ENCODE results near the gene CD276. TPM values are rescaled to one million over a fixed set of nuclear protein-coding genes. Genes with fewer than 3 reads are reported as not detected.

The CD276 gene
- total RNA-seq, 2 experiments from 2014 or later, result 3.7 TPM; not detected in 1

GRCh38 chr15:73746883-73747282 is 62.7 kb downstream of the CD276 start:
- Mint-ChIP-seq H3K4me3 (no peak overlapping the region), H3K4me1 (no peaks in the 10 kb centered on the region), H3K36me3 (no peaks in the 10 kb centered on the region), H3K27me3 (peaks cover 34% of the 10 kb centered on the region), H3K27ac (no peak overlapping the region), H3K9me3 (ENCODE audit: low read depth) (no peaks in the 10 kb centered on the region)
- CTCF ChIA-PET, result no interaction called here
- ATAC-seq (no peak), DNase-seq (no peak)

DNA sequence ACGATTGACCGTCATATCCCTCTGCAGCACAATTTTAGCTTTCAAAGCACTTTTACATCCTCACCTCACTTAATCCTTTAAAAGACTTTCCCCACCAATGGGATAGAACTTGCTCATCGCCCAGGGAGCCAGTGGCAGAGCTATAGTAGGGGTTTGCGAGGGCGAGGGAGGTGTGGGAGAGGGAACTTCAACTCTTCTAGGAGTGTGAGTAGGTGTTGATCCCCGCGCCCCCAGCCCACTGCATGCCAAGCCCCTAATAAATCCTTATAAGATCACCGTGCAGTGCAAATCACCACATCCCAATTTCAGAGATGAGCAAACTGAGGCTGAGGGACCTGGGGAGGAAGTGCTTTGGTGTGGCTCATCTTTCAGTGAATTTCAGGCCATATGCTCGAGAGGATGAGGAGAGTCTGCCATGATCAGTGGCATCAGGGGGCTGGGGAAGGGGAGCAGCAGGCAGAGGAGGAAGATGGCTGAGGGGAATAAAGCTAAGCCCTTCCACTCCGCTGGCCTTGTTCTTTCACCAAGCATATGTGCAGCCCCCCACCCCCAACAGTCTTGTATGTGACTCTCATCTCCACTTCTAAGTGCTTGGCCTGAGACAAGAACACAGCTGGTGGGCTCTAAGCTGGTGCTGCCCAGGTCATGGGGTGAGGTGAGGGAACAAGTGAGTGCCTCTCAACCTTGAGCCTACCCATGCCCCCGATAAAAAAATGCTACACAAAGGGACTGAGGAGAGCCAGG is 63.8 kb downstream of the CD276 start:
- peaks cover 34% of the 10 kb centered on the region for H3K27me3 Mint-ChIP-seq
- no peak for ATAC-seq
- H3K36me3 Mint-ChIP-seq, result no peaks in the 10 kb centered on the region
- H3K4me1 Mint-ChIP-seq, result no peaks in the 10 kb centered on the region
- CTCF ChIA-PET, result no interaction called here
- no peak overlapping the region for H3K4me3 Mint-ChIP-seq
- H3K9me3 Mint-ChIP-seq (ENCODE audit: low read depth), result no peaks in the 10 kb centered on the region
- DNase-seq, result no peak
- H3K27ac Mint-ChIP-seq, result no peak overlapping the region

DNA sequence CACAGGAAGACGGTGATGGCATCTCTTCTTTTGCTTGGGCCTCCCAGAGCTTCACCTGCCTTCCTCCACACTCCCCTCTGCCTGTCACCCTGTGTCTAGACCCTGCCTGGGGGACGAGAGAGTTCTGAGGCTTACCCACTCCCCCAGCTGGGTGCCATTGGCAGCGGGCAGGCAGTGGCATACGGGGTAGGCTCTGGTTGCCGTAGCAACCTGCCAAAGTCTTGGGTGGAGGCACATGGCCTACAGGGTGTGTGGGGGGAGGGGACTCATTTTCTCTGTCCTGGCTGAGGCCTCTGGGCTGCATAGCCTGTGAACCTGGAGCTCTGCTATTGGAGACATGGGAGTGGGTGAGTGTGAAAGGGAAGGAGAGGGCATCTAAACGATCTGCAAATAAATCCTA is 64.5 kb downstream of the CD276 start:
- H3K4me3 Mint-ChIP-seq, result no peak overlapping the region
- H3K4me1 Mint-ChIP-seq, result no peaks in the 10 kb centered on the region
- CTCF ChIA-PET, result interaction anchor here (0.5 kb wide), 1 partner anchor 1664 kb away, joined by 3 read pairs; no protein-coding TSS in a partner anchor
- H3K9me3 Mint-ChIP-seq (ENCODE audit: low read depth), result no peaks in the 10 kb centered on the region
- no peak for ATAC-seq
- no peaks in the 10 kb centered on the region for H3K36me3 Mint-ChIP-seq
- no peak overlapping the region for H3K27ac Mint-ChIP-seq
- H3K27me3 Mint-ChIP-seq, result peaks cover 38% of the 10 kb centered on the region
- no peak for DNase-seq

DNA sequence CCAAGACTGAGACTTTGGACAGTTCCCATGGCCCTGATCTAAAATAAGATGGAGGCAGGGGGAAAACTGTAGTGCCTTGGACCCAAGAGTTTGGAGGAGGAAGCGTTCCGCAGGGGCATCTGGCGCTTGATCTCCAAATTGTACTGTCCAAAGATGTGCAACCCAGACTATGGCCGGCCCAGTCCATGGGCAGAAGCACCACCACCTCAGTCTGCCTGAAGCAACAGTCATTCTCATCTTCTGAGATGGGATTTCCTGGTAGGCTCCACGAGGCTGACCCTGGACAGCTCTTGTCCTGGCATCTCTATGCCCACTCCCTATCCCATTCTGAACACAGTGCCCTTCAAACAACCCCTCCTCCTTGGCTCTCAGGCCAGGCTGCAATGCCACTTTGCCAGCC is 65.3 kb downstream of the CD276 start:
- DNase-seq, result no peak
- H3K36me3 Mint-ChIP-seq, result no peaks in the 10 kb centered on the region
- H3K27me3 Mint-ChIP-seq, result peaks cover 46% of the 10 kb centered on the region
- CTCF ChIA-PET, result no interaction called here
- no peaks in the 10 kb centered on the region for H3K4me1 Mint-ChIP-seq
- H3K4me3 Mint-ChIP-seq, result no peak overlapping the region
- H3K9me3 Mint-ChIP-seq (ENCODE audit: low read depth), result no peaks in the 10 kb centered on the region
- no peak overlapping the region for H3K27ac Mint-ChIP-seq
- no peak for ATAC-seq

- Mint-ChIP-seq H3K27me3 (peaks cover 51% of the 10 kb centered on the region), H3K4me1 (no peaks in the 10 kb centered on the region), H3K9me3 (ENCODE audit: low read depth) (no peaks in the 10 kb centered on the region), H3K4me3 (no peak overlapping the region), H3K27ac (no peak overlapping the region), H3K36me3 (no peaks in the 10 kb centered on the region)
- CTCF ChIA-PET, result no interaction called here
- DNase-seq (no peak), ATAC-seq (no peak)
Observed at GRCh38 chr15:73749971-73750370, 65.8 kb downstream of the CD276 start.

DNA sequence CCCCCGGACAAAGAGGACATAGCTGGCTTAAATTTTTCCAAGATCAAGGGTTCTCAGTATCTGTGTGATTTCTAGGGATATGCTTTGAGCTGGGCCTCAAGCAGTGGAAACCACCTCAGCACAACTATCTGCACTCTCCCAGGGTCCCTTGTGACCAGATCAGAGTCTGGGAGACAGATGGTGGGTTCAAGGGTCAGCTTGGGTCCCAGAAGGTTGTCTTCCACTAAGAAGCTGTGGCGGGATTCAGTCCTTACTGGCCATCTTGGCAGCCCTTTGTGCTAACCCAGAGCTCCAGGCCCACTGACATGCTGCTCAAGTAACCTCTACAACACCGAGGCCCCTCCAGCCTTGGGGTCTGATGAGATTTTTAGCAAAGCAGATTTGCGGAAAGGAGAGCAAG is 66.3 kb downstream of the CD276 start:
- ATAC-seq, result no peak
- Mint-ChIP-seq H3K4me3 (no peak overlapping the region), H3K4me1 (no peaks in the 10 kb centered on the region), H3K36me3 (no peaks in the 10 kb centered on the region), H3K27ac (no peak overlapping the region), H3K9me3 (ENCODE audit: low read depth) (no peaks in the 10 kb centered on the region), H3K27me3 (peaks cover 52% of the 10 kb centered on the region)
- DNase-seq, result no peak
- CTCF ChIA-PET, result no interaction called here

DNA sequence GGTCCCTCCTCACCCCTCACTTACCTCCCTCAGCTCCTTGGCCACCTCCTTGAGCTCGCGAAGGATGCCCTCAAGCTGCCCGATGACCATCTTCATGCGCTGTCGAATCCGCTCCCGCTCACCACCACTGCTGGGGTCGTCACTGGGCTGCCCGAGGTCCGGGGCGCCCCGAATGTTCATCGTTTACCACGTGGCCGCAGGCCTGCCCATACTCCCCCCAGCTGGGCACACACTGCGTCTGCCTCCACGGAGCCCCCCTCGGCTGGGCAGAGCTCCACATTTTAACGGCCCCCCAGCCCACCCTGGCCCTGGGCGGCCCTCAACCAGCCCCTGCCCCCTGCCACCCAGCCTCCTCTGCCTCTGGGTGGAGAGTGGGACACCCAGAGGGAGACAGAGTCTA is 66.8 kb downstream of the CD276 start:
- DNase-seq, result no peak
- H3K27me3 Mint-ChIP-seq, result peaks cover 58% of the 10 kb centered on the region

DNA sequence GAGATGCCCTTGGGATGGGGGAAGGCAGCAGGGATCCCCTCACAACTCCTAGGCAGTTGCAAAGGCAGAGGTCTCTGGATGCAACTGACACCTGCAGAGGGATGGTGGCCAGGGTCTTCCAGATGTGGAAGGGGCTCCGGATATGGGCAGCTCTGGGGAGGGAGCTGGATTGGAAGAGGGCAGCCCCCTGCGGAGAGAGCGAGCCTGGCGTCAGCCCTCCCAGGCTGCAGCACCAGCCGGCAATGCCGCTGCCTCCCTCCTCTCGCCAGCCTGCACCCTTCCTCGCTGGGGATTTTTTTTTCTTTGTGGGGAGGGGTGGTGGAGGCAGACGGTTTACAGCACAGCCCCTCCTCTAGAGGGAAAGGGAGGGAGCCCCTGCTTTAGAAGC is 67.3 kb downstream of the CD276 start:
- no peak for ATAC-seq
- Mint-ChIP-seq H3K9me3 (ENCODE audit: low read depth) (no peaks in the 10 kb centered on the region), H3K4me1 (no peaks in the 10 kb centered on the region), H3K36me3 (no peaks in the 10 kb centered on the region), H3K27me3 (peaks cover 58% of the 10 kb centered on the region), H3K4me3 (no peak overlapping the region), H3K27ac (no peak overlapping the region)
- no peak for DNase-seq
- CTCF ChIA-PET, result no interaction called here

More for the DNA sequence above, 66.8 kb downstream of the CD276 start:
- ATAC-seq, result no peak
- Mint-ChIP-seq H3K27ac (no peak overlapping the region), H3K36me3 (no peaks in the 10 kb centered on the region), H3K4me3 (no peak overlapping the region), H3K9me3 (ENCODE audit: low read depth) (no peaks in the 10 kb centered on the region), H3K4me1 (no peaks in the 10 kb centered on the region)
- CTCF ChIA-PET, result no interaction called here

DNA sequence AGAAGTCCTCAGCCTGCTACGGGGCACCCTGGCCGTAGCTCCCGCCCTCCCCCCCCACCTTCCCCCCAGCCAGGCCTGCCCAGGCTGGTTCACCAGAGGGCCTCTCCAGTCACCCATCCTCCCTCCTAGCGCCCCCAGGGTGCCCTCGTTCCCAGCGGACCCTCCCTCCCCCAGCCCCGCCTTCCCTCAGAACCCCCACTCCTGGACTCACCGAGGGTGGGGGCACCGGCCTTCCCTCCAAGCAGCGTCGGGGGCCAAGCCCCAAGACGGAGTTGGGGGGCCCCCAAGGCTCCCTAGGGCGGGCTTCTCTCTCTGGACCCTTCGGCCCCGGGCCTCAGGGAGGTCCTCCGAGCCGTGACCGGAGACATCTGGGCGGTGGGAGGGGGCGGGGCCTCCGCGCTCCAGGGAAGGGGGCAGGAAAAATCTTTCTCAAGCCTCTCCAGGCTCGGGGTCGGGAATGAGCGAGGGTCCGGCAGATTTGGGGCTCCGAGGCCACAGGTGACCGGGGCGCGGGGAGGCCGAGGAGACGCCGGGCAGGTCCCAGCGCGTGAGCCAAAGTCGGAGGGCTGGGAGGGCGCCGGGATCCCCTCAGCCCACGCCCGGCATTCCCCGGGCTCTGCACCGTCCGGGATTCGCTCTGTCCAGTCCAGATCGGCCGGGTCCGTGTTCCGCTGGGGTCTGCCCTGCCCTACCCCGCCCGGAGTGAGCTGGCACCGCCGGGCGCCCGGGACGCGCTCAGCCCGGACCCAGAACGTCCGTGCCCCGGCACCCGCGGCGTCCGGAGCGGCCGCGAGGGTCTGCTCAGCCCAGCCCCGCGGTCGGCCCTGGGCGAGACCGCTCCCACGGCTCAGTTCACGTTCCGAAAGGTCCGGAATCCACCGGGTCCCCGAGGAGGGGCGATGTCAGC is 68.0 kb downstream of the CD276 start:
- CTCF ChIA-PET, result no interaction called here

DNA sequence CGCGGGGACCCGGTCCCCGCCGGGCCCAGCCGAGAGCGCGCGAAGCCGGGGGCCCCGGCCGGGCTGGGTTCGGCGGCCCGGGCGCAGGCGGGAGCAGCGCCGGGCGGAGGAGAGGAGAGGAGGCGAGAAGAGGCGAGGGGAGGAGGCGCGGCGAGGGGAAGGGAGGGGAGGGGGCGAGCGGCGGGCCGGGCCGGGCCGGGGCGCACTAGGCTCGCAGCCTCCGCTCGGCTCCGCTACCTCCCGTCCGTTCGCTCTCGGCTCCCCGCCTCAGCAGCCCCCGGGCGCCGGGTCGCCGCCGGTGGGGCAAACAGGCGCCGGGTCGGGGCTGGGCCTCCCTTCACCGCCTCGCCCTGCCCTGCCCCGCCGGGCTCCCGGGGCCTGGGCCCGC is 68.6 kb downstream of the CD276 start:
- ATAC-seq, result no peak
- DNase-seq, result no peak
- Mint-ChIP-seq H3K4me3 (no peak overlapping the region), H3K9me3 (ENCODE audit: low read depth) (no peaks in the 10 kb centered on the region), H3K27ac (no peak overlapping the region), H3K4me1 (no peaks in the 10 kb centered on the region), H3K27me3 (peaks cover 53% of the 10 kb centered on the region), H3K36me3 (no peaks in the 10 kb centered on the region)
- CTCF ChIA-PET, result no interaction called here

More for the DNA sequence above, 68.0 kb downstream of the CD276 start:
- DNase-seq, result no peak
- Mint-ChIP-seq H3K9me3 (ENCODE audit: low read depth) (no peaks in the 10 kb centered on the region), H3K27me3 (peaks cover 59% of the 10 kb centered on the region), H3K36me3 (no peaks in the 10 kb centered on the region), H3K4me3 (no peak overlapping the region), H3K4me1 (no peaks in the 10 kb centered on the region), H3K27ac (no peak overlapping the region)
- ATAC-seq, result no peak

DNA sequence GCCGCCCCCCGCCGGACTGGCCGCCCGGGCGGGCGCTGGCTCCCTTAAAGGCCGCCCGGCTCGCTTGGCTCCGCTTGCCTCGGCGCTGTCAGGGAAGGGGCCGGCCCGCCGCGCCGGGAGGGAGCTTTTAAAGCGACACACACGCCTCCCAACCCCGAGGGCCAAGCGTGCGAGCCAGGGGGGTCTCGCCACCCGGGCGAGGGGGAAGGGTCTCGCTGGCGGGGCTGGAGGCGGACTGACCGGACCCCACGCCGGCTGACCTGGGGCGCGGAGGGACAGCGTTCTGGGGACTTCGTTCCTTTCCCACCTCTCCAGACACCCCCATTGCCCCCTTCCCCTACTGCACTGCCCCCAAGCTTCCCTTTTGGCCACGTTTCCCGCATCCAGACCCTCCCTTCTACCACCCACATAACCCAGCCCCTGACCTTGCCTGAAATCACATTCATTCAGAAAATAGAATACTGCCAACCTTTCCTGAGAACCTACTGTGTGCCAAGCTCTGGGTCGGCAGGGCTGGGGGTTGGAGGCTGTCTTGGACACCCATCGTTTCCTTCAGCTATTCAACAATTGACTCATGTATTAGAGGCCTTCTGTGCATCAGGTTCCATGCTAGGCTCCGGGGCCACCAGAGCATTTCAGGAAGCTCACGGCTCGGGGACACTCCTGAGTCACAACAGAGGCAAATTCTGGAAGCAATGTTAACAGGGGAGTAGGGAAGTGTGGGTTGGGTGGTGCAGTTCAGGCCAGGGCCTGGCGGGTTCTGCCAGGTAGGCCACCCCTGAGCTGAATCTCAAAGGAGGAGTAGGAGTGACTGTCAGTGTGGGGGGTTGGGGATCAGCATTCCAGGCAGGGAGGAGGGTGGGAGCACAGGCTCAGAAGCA is 69.3 kb downstream of the CD276 start, which contains the start of gene INSYN1:
Gene INSYN1 (minus strand): TSS at position 102 of the 881 bp plus-strand sequence. CDS start 2,221 bp downstream, outside the sequence.
- CTCF ChIA-PET, result no interaction called here
- H3K27ac Mint-ChIP-seq, result no peak within 1 kb of the TSS
- no peak for DNase-seq
- no peaks in the 10 kb centered on the region for H3K36me3 Mint-ChIP-seq
- H3K4me3 Mint-ChIP-seq, result no peak within 1 kb of the TSS
- peaks cover 51% of the 10 kb centered on the region for H3K27me3 Mint-ChIP-seq
- no peaks in the 10 kb centered on the region for H3K9me3 Mint-ChIP-seq (ENCODE audit: low read depth)
- ATAC-seq, result no peak
- H3K4me1 Mint-ChIP-seq, result no peaks in the 10 kb centered on the region

- H3K27me3 Mint-ChIP-seq, result peaks cover 51% of the 10 kb centered on the region
- no peak for ATAC-seq
- no peaks in the 10 kb centered on the region for H3K4me1 Mint-ChIP-seq
- H3K27ac Mint-ChIP-seq, result no peak overlapping the region
- CTCF ChIA-PET, result no interaction called here
- no peak overlapping the region for H3K4me3 Mint-ChIP-seq
- DNase-seq, result no peak
- no peaks in the 10 kb centered on the region for H3K9me3 Mint-ChIP-seq (ENCODE audit: low read depth)
- no peaks in the 10 kb centered on the region for H3K36me3 Mint-ChIP-seq
Observed at GRCh38 chr15:73754461-73754860, 70.3 kb downstream of the CD276 start.

DNA sequence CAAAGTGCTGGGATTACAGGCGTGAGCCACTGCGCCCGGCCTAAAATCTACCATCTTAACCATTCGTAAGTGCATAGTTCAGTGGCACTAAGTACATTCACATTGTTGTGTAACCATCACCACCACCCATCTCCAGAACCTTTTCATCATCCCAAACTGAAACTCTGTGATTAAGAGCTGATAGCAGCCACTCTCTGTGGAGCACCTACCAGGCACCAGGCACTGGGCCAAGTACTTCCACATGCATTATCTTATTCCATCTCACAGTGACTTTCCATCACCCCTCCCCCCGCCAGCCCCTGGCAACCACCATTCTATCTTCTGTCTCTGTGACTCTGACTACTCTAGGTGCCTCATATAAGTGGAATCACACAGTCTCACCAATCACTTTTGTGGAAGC is 71.3 kb downstream of the CD276 start:
- no peak for DNase-seq
- Mint-ChIP-seq H3K4me3 (no peak overlapping the region), H3K36me3 (no peaks in the 10 kb centered on the region), H3K9me3 (ENCODE audit: low read depth) (no peaks in the 10 kb centered on the region), H3K27ac (no peak overlapping the region), H3K4me1 (no peaks in the 10 kb centered on the region), H3K27me3 (peaks cover 41% of the 10 kb centered on the region)
- CTCF ChIA-PET, result no interaction called here
- no peak for ATAC-seq

All from activated CD8-positive, alpha-beta memory T cell treated with anti-CD3 and anti-CD28 coated beads, Interleukin-2, amount 10 ng/mL, durations not matched to agents 7 days and 5 days (primary cell).